Suprapubic skin (tissue), 4 donors: Measurements from ENCODE around the gene PI3. TPM values are rescaled to one million over a fixed set of nuclear protein-coding genes. Genes with fewer than 3 reads are reported as not detected.
"Not testable (repeated sequence)": the region's sequence is repeated elsewhere in the genome, so short reads cannot be mapped to it uniquely, and the experiment has no call there.

Source experiments
- DNase-seq, 2 donors: peaks; one replicate each; pipeline ENCODE4 v3.0.0-alpha.2; 2019; ENCODE audit warnings: low spot score in 2 of 2
- H3K27ac ChIP-seq: fragments of 200-600 bp; sonication (generic); one replicate; pipeline ENCODE4 v1.5.1; 2019
- H3K27me3 ChIP-seq: fragments of 200-600 bp; sonication (generic); one replicate; pipeline ENCODE4 v1.5.1; 2019
- H3K36me3 ChIP-seq: fragments of 200-600 bp; sonication (generic); one replicate; pipeline ENCODE4 v1.5.1; 2019
- H3K4me1 ChIP-seq: fragments of 200-600 bp; sonication (generic); one replicate; pipeline ENCODE4 v1.5.1; 2019
- H3K4me3 ChIP-seq: fragments of 200-600 bp; sonication (generic); one replicate; pipeline ENCODE4 v1.5.1; 2019; ENCODE audit warnings: mild to moderate bottlenecking
- H3K9me3 ChIP-seq: fragments of 200-600 bp; sonication (generic); one replicate; pipeline ENCODE4 v1.5.1; 2019
- CTCF ChIP-seq, 2 donors: fragments of 200-600 bp in 1 of 2; fragments of 450-650 bp in 1 of 2; sonication (generic) in 1 of 2; IDR thresholded peaks; one replicate each; pipeline ENCODE4 v1.5.1; 2016 to 2019; ENCODE audit warnings: antibody characterized with exemption in 2 of 2, mild to moderate bottlenecking in 1 of 2, moderate library complexity in 1 of 2
- EP300 ChIP-seq: sonication (generic); formaldehyde crosslinking; IDR thresholded peaks from one replicate; pipeline ENCODE4 v1.6.1; 2017; ENCODE audit warnings: antibody characterized with exemption
- POLR2A ChIP-seq, 2 donors: fragments of 450-650 bp; IDR thresholded peaks; one replicate each; pipeline ENCODE4 v1.6.1; 2017; ENCODE audit warnings: antibody characterized with exemption in 2 of 2, mild to moderate bottlenecking in 2 of 2, moderate library complexity in 2 of 2
- POLR2AphosphoS5 ChIP-seq, 3 donors: sonication (generic); formaldehyde crosslinking; IDR thresholded peaks; one replicate each; pipeline ENCODE4 v1.6.1; 2017; ENCODE audit warnings: antibody characterized with exemption in 3 of 3
- WGBS: methylation state at CpG from one replicate; pipeline ENCODE4 v1.1.5; 2018; 5-methylcytosine and 5-hydroxymethylcytosine counted together
- total RNA-seq, 4 donors: library from RNA; depleted of rRNA; stranded (reverse); fragments of >200 nt; gene quantifications; one replicate each; pipeline ENCODE4 v1.1.0, GENCODE V29; 2016

PI3 gene
- total RNA-seq, 4 donors from 2014 or later, result 2.6 to 98.2 (median 8.0) TPM

GRCh38 chr20:45154183-45154582, 20.5 kb upstream of the PI3 start:
- Histone ChIP-seq H3K4me3 (no peak overlapping the region), H3K4me1 (peaks cover 7% of the 10 kb centered on the region), H3K9me3 (no peaks in the 10 kb centered on the region), H3K36me3 (no peaks in the 10 kb centered on the region), H3K27me3 (no peaks in the 10 kb centered on the region), H3K27ac (no peak overlapping the region)
- 85% methylated on average over 3 of the region's 3 CpGs for WGBS
- no peak for DNase-seq
- TF ChIP-seq POLR2AphosphoS5 (IDR thresholded peaks at IDR 0.05), result no peak
- no peak for TF ChIP-seq EP300
- no peak for TF ChIP-seq CTCF (IDR thresholded peaks at IDR 0.05)
- TF ChIP-seq POLR2A (IDR thresholded peaks at IDR 0.05), result no peak

DNA sequence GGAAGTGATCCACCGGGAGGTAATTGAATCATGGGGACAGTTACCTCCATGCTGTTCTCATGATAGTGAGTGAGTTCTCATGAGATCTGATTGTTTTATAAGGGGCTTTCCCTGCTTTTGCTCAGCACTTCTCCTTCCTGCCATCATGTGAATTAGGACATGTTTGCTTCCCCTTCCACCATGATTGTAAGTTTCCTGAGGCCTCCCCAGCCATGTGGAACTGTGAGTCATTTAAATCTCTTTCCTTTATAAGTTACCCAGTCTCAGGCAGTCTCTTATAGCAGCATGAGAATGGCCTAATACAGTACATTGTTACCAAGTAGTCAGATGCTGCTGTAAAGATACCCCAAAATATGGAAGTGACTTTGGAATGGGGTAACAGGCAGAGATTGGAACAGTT, 19.9 kb upstream of the PI3 start:
- not testable (repeated sequence) for H3K4me1 ChIP-seq, H3K27ac ChIP-seq, H3K27me3 ChIP-seq, DNase-seq, H3K36me3 ChIP-seq, H3K4me3 ChIP-seq, H3K9me3 ChIP-seq
- WGBS, result 100% methylated on average over 1 of the region's 1 CpG

- no peaks in the 10 kb centered on the region for H3K36me3 ChIP-seq
- H3K4me3 ChIP-seq, result no peak overlapping the region
- no peaks in the 10 kb centered on the region for H3K9me3 ChIP-seq
- no peak for DNase-seq
- no peak overlapping the region for H3K27ac ChIP-seq
- peaks cover 7% of the 10 kb centered on the region for H3K4me1 ChIP-seq
- TF ChIP-seq EP300, result no peak
- no peak for TF ChIP-seq POLR2AphosphoS5 (IDR thresholded peaks at IDR 0.05)
- no peak for TF ChIP-seq POLR2A (IDR thresholded peaks at IDR 0.05)
- no peak for TF ChIP-seq CTCF (IDR thresholded peaks at IDR 0.05)
- no peaks in the 10 kb centered on the region for H3K27me3 ChIP-seq
- 69% methylated on average over 2 of the region's 2 CpGs for WGBS
These were observed 18.0 kb upstream of the PI3 start for GRCh38 chr20:45156713-45157112.

DNA sequence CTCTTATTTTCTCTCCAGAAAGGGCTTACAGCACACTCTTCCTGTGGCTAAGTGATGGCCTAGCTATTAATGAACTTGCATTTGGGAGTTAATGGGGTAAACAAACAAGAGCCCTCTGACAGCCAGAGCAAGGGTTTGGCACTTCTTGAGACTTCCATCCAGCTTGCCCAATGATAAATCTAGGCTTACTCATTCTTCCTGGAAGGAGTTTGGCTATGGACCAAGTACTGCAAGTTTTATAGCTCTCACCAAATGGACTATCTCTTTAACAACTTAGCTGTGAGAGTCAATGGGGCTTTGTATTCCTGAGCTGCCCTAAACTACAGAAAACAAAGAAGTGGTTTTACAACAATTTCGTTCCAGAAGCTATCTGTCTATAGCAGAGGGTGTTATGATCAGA, 16.7 kb upstream of the PI3 start:
- peaks cover 7% of the 10 kb centered on the region for H3K4me1 ChIP-seq

GRCh38 chr20:45163083-45163803, 11.5 kb upstream of the PI3 start:
- no peak for DNase-seq
- Histone ChIP-seq H3K4me1 (no peaks in the 10 kb centered on the region), H3K27ac (no peak overlapping the region), H3K9me3 (no peaks in the 10 kb centered on the region), H3K4me3 (no peak overlapping the region), H3K36me3 (no peaks in the 10 kb centered on the region), H3K27me3 (peaks cover 5% of the 10 kb centered on the region)
- TF ChIP-seq POLR2A (IDR thresholded peaks at IDR 0.05) (no peak), CTCF (IDR thresholded peaks at IDR 0.05) (no peak), EP300 (no peak), POLR2AphosphoS5 (IDR thresholded peaks at IDR 0.05) (no peak)
- 58% methylated on average over 1 of the region's 1 CpG for WGBS

More for the DNA sequence above, 16.7 kb upstream of the PI3 start:
- no peak for DNase-seq
- WGBS, result 10% methylated on average over 1 of the region's 1 CpG
- TF ChIP-seq POLR2A (IDR thresholded peaks at IDR 0.05) (no peak), CTCF (IDR thresholded peaks at IDR 0.05) (no peak), EP300 (no peak), POLR2AphosphoS5 (IDR thresholded peaks at IDR 0.05) (no peak)
- no peak overlapping the region for H3K27ac ChIP-seq
- no peak overlapping the region for H3K4me3 ChIP-seq
- no peaks in the 10 kb centered on the region for H3K9me3 ChIP-seq
- H3K36me3 ChIP-seq, result no peaks in the 10 kb centered on the region
- H3K27me3 ChIP-seq, result no peaks in the 10 kb centered on the region

DNA sequence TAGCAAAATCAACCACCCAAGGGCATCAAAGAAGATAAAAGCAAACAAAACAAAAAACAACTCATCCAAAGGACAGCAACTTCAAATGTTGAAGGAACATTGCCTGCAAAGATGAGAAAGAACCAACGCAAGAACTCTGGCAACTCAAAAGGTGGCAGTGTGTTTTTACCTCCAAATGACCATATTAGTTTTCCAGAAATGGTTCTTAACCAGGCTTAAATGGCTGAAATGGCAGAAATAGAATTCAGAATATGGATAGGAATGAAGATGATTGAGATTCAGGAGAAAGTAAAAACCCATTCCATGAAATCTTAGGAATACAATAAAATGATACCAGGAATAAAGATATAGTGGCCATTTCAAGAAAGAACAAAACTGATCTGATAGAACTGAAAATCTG, 9.8 kb upstream of the PI3 start:
- Histone ChIP-seq H3K36me3 (no peaks in the 10 kb centered on the region), H3K27ac (no peak overlapping the region), H3K4me1 (no peaks in the 10 kb centered on the region), H3K4me3 (no peak overlapping the region), H3K27me3 (peaks cover 5% of the 10 kb centered on the region), H3K9me3 (peaks cover 4% of the 10 kb centered on the region)
- WGBS, result 74% methylated on average over 1 of the region's 1 CpG
- no peak for DNase-seq
- TF ChIP-seq EP300 (no peak), CTCF (IDR thresholded peaks at IDR 0.05) (no peak), POLR2AphosphoS5 (IDR thresholded peaks at IDR 0.05) (no peak), POLR2A (IDR thresholded peaks at IDR 0.05) (no peak)
